Bronchial epithelial cell (primary cell): Measurements from ENCODE around the gene MGMT. TPM values are rescaled to one million over a fixed set of nuclear protein-coding genes. Genes with fewer than 3 reads are reported as not detected.

Source experiments
- DNase-seq: peaks from one replicate; pipeline ENCODE4 v3.0.0-alpha.2; 2010; ENCODE audit warnings: low read depth
- FAIRE-seq: peaks from 2 replicates; lab custom pipeline; 2011; peaks lifted over from hg19 to GRCh38; lab: Jason Lieb, UNC
- H3K27me3 ChIP-seq: 2 replicates; pipeline ENCODE4 v1.5.1; 2011; ENCODE audit warnings: low read length; ENCODE audit not compliant: control insufficient read depth, insufficient read depth
- H3K36me3 ChIP-seq: 2 replicates; pipeline ENCODE4 v1.5.1; 2011; ENCODE audit warnings: low read length; ENCODE audit not compliant: control insufficient read depth, insufficient read depth
- H3K4me3 ChIP-seq: 2 replicates; pipeline ENCODE4 v1.5.1; 2011; ENCODE audit warnings: mild to moderate bottlenecking, low read depth, low read length, control low read depth
- CTCF ChIP-seq: IDR thresholded peaks from 2 replicates; pipeline ENCODE4 v1.5.1; 2011; ENCODE audit warnings: mild to moderate bottlenecking, moderate library complexity, low read length, control low read depth, inconsistent platforms; ENCODE audit not compliant: insufficient read depth, severe bottlenecking
- total RNA-seq: library from RNA; depleted of rRNA; stranded (reverse); fragments of >200 nt; gene quantifications from 2 replicates; pipeline ENCODE4 v1.2.1, GENCODE V29; 2014

The MGMT gene
- total RNA-seq, 1 donor from 2014 or later, result 19.7 TPM

GRCh38 chr10:129768437-129769355 is 301.7 kb downstream of the MGMT start:
- H3K4me3 ChIP-seq, result no peak overlapping the region
- no peak for TF ChIP-seq CTCF
- DNase-seq, result no peak
- no peak for FAIRE-seq
- H3K36me3 ChIP-seq, result no peaks in the 10 kb centered on the region
- no peaks in the 10 kb centered on the region for H3K27me3 ChIP-seq

- no peak for FAIRE-seq
- no peak for TF ChIP-seq CTCF
These were observed 302.5 kb downstream of the MGMT start for GRCh38 chr10:129769381-129770116.

GRCh38 chr10:129770286-129770685 is 303.2 kb downstream of the MGMT start:
- DNase-seq, result no peak
- no peak for TF ChIP-seq CTCF
- no peak for FAIRE-seq

More at GRCh38 chr10:129769381-129770116, 302.5 kb downstream of the MGMT start:
- Histone ChIP-seq H3K4me3 (no peak overlapping the region), H3K36me3 (no peaks in the 10 kb centered on the region), H3K27me3 (no peaks in the 10 kb centered on the region)
- no peak for DNase-seq

GRCh38 chr10:129771024-129771423 is 304.0 kb downstream of the MGMT start:
- H3K36me3 ChIP-seq, result no peaks in the 10 kb centered on the region
- FAIRE-seq (no peak), DNase-seq (no peak)
- H3K4me3 ChIP-seq, result no peak overlapping the region
- no peaks in the 10 kb centered on the region for H3K27me3 ChIP-seq
- no peak for TF ChIP-seq CTCF

More at GRCh38 chr10:129770286-129770685, 303.2 kb downstream of the MGMT start:
- no peaks in the 10 kb centered on the region for H3K36me3 ChIP-seq
- no peak overlapping the region for H3K4me3 ChIP-seq
- H3K27me3 ChIP-seq, result no peaks in the 10 kb centered on the region

GRCh38 chr10:129771576-129771975 is 304.5 kb downstream of the MGMT start:
- no peak for TF ChIP-seq CTCF
- DNase-seq (no peak), FAIRE-seq (no peak)
- Histone ChIP-seq H3K4me3 (no peak overlapping the region), H3K27me3 (no peaks in the 10 kb centered on the region), H3K36me3 (no peaks in the 10 kb centered on the region)
